ENCODE results near the gene ST3GAL6. TPM values are rescaled to one million over a fixed set of nuclear protein-coding genes. Genes with fewer than 3 reads are reported as not detected.
A peak's percentile ranks its signal among the peaks of the same experiment; 100 is the strongest.

Gene ST3GAL6
- total RNA-seq, 1 experiment from 2014 or later, result 67.2 TPM

GRCh38 chr3:98733053-98733811 is 29.9 kb upstream of the ST3GAL6 start:
- peak overlapping the region; percentile 85 for H3K4me3 Mint-ChIP-seq (ENCODE audit: unreplicated experiment)
- peaks cover 24% of the 10 kb centered on the region for H3K36me3 Mint-ChIP-seq (ENCODE audit: insufficient read depth, unreplicated experiment)
- peaks cover 25% of the 10 kb centered on the region for H3K4me1 ChIP-seq
- ChIA-PET POLR2A (no interaction called here), CTCF (interaction anchor here (1.5 kb wide), 1 partner anchor 45 kb away, joined by 4 read pairs; no protein-coding TSS in a partner anchor)
- DNase-seq, result peak; percentile 7 to 40
- peaks cover 22% of the 10 kb centered on the region for H3K4me1 Mint-ChIP-seq (ENCODE audit: low read depth, unreplicated experiment)
- peaks cover 10% of the 10 kb centered on the region for H3K9me3 Mint-ChIP-seq (ENCODE audit: unreplicated experiment)
- no peaks in the 10 kb centered on the region for H3K9me3 ChIP-seq
- H3K4me3 ChIP-seq (ENCODE audit: low read depth, low read length), result peak overlapping the region; percentile 89
- H3K27me3 Mint-ChIP-seq (ENCODE audit: insufficient read depth, unreplicated experiment), result no peaks in the 10 kb centered on the region
- peak overlapping the region; percentile 79 for H3K27ac Mint-ChIP-seq (ENCODE audit: unreplicated experiment)
- no peaks in the 10 kb centered on the region for H3K27me3 ChIP-seq (replicated peaks; ENCODE audit: control insufficient read depth, insufficient read depth, low read length)
- no peaks in the 10 kb centered on the region; the same call in none of the 2 replicates for H3K36me3 ChIP-seq (ENCODE audit: control insufficient read depth, insufficient read depth, low read length)
- BruUV-seq (replicated peaks), result TSS peak; percentile 65
- TF ChIP-seq CTCF (IDR thresholded peaks at IDR 0.05; ENCODE audit: insufficient read depth in 1 of 2, low read depth in 1 of 2, low read length in 1 of 2, severe bottlenecking in 1 of 2, unreplicated experiment in 1 of 2), result no peak
- intact Hi-C loops (cut with micrococcal nuclease; ENCODE audit: unreplicated experiment), result loop anchor here (2.0 kb wide), 4 partner anchors 44 to 140 kb away; partner anchors contain the start of gene CPOX

- Histone ChIP-seq H3K36me3 (ENCODE audit: control insufficient read depth, insufficient read depth, low read length) (no peaks in the 10 kb centered on the region; the same call in none of the 2 replicates), H3K4me1 (peaks cover 28% of the 10 kb centered on the region), H3K9me3 (no peaks in the 10 kb centered on the region), H3K27me3 (replicated peaks; ENCODE audit: control insufficient read depth, insufficient read depth, low read length) (no peaks in the 10 kb centered on the region), H3K4me3 (ENCODE audit: low read depth, low read length) (peak overlapping the region; percentile 89)
- Mint-ChIP-seq H3K4me3 (ENCODE audit: unreplicated experiment) (peak overlapping the region; percentile 85), H3K9me3 (ENCODE audit: unreplicated experiment) (peaks cover 10% of the 10 kb centered on the region), H3K4me1 (ENCODE audit: low read depth, unreplicated experiment) (peaks cover 28% of the 10 kb centered on the region), H3K27me3 (ENCODE audit: insufficient read depth, unreplicated experiment) (no peaks in the 10 kb centered on the region), H3K27ac (ENCODE audit: unreplicated experiment) (peak overlapping the region; percentile 79), H3K36me3 (ENCODE audit: insufficient read depth, unreplicated experiment) (peaks cover 30% of the 10 kb centered on the region)
- ChIA-PET CTCF (interaction anchor here (1.5 kb wide), 1 partner anchor 44 kb away, joined by 4 read pairs; no protein-coding TSS in a partner anchor), POLR2A (no interaction called here)
- intact Hi-C loops (cut with micrococcal nuclease; ENCODE audit: unreplicated experiment), result loop anchor here (1.0 to 2.0 kb wide), 5 partner anchors 15 to 141 kb away; partner anchors contain the start of gene CPOX
- peak; percentile 78 to 86 for DNase-seq
- BruUV-seq (replicated peaks), result TSS peak; percentile 23
- no peak for TF ChIP-seq CTCF (IDR thresholded peaks at IDR 0.05; ENCODE audit: insufficient read depth in 1 of 2, low read depth in 1 of 2, low read length in 1 of 2, severe bottlenecking in 1 of 2, unreplicated experiment in 1 of 2)
Measured at GRCh38 chr3:98733812-98734281, 29.3 kb upstream of the ST3GAL6 start.

GRCh38 chr3:98734306-98734705 is 28.8 kb upstream of the ST3GAL6 start:
- intact Hi-C loops (cut with micrococcal nuclease; ENCODE audit: unreplicated experiment), result loop anchor here (1.0 kb wide), 1 partner anchor 15 kb away; no protein-coding TSS in a partner anchor
- peak overlapping the region; percentile 85 for H3K4me3 Mint-ChIP-seq (ENCODE audit: unreplicated experiment)

More at GRCh38 chr3:98734306-98734705, 28.8 kb upstream of the ST3GAL6 start:
- no peak for DNase-seq
- no peaks in the 10 kb centered on the region; the same call in none of the 2 replicates for H3K36me3 ChIP-seq (ENCODE audit: control insufficient read depth, insufficient read depth, low read length)
- H3K4me1 ChIP-seq, result peaks cover 33% of the 10 kb centered on the region
- ChIA-PET CTCF (interaction anchor here (1.5 kb wide), 1 partner anchor 43 kb away, joined by 4 read pairs; no protein-coding TSS in a partner anchor), POLR2A (no interaction called here)
- Mint-ChIP-seq H3K4me1 (ENCODE audit: low read depth, unreplicated experiment) (peaks cover 32% of the 10 kb centered on the region), H3K36me3 (ENCODE audit: insufficient read depth, unreplicated experiment) (peaks cover 34% of the 10 kb centered on the region), H3K9me3 (ENCODE audit: unreplicated experiment) (peaks cover 10% of the 10 kb centered on the region), H3K27ac (ENCODE audit: unreplicated experiment) (peak overlapping the region; percentile 79), H3K27me3 (ENCODE audit: insufficient read depth, unreplicated experiment) (no peaks in the 10 kb centered on the region)
- H3K27me3 ChIP-seq (replicated peaks; ENCODE audit: control insufficient read depth, insufficient read depth, low read length), result no peaks in the 10 kb centered on the region
- no TSS peak for BruUV-seq (replicated peaks)
- no peaks in the 10 kb centered on the region for H3K9me3 ChIP-seq
- peak overlapping the region; percentile 89 for H3K4me3 ChIP-seq (ENCODE audit: low read depth, low read length)
- no peak for TF ChIP-seq CTCF (IDR thresholded peaks at IDR 0.05; ENCODE audit: insufficient read depth in 1 of 2, low read depth in 1 of 2, low read length in 1 of 2, severe bottlenecking in 1 of 2, unreplicated experiment in 1 of 2)

All from Caco-2 (cell line).